Mesenchymal stem cell (in vitro differentiated cells and primary cell): ENCODE results near the gene CFAP141.
A peak's percentile ranks its signal among the peaks of the same experiment; 100 is the strongest.

Experiments used
- DNase-seq: peaks from one replicate; pipeline ENCODE4 v3.0.0-alpha.2; 2013
- H2AFZ ChIP-seq: one replicate; pipeline ENCODE4 v1.6.1; 2013; ENCODE audit warnings: low read depth, mild to moderate bottlenecking, control low read depth, inconsistent platforms, low read length, moderate library complexity
- H2AK5ac ChIP-seq: 2 replicates; pipeline ENCODE4 v1.6.1; 2013; ENCODE audit warnings: low read length, moderate library complexity, mild to moderate bottlenecking, inconsistent platforms; ENCODE audit not compliant: severe bottlenecking
- H2BK120ac ChIP-seq: one replicate; pipeline ENCODE4 v1.6.1; 2013; ENCODE audit warnings: low read depth, mild to moderate bottlenecking, inconsistent platforms, low read length, moderate library complexity
- H2BK12ac ChIP-seq, 2 experiments: one replicate each; pipeline ENCODE4 v1.6.1; 2013; ENCODE audit warnings: inconsistent platforms in 2 of 2, low read length in 2 of 2, mild to moderate bottlenecking in 2 of 2, moderate library complexity in 2 of 2, control low read depth in 1 of 2
- H2BK15ac ChIP-seq: one replicate; pipeline ENCODE4 v1.6.1; 2013; ENCODE audit warnings: mild to moderate bottlenecking, low read depth, inconsistent platforms; ENCODE audit not compliant: poor library complexity, severe bottlenecking
- H2BK5ac ChIP-seq: 2 replicates; pipeline ENCODE4 v1.6.1; 2013; ENCODE audit warnings: low read depth, mild to moderate bottlenecking, low read length, control low read depth, inconsistent platforms; ENCODE audit not compliant: poor library complexity, severe bottlenecking
- H3K14ac ChIP-seq, 2 experiments: one replicate each; pipeline ENCODE4 v1.6.1; 2013; ENCODE audit warnings: inconsistent platforms in 2 of 2, low read length in 2 of 2, control low read depth in 1 of 2, mild to moderate bottlenecking in 1 of 2, moderate library complexity in 1 of 2
- H3K18ac ChIP-seq, 2 experiments: one replicate each; pipeline ENCODE4 v1.6.1; 2013; ENCODE audit warnings: inconsistent platforms in 2 of 2, low read length in 2 of 2, control low read depth in 1 of 2, low read depth in 1 of 2, mild to moderate bottlenecking in 1 of 2
- H3K23ac ChIP-seq, 2 experiments: one replicate each; pipeline ENCODE4 v1.6.1; 2013; ENCODE audit warnings: inconsistent platforms in 2 of 2, low read length in 2 of 2, mild to moderate bottlenecking in 2 of 2, moderate library complexity in 2 of 2, control low read depth in 1 of 2
- H3K27ac ChIP-seq: 2 replicates; pipeline ENCODE4 v1.5.1; 2013; ENCODE audit warnings: mild to moderate bottlenecking, moderate library complexity, low read length, control low read depth, inconsistent platforms; ENCODE audit not compliant: poor library complexity, severe bottlenecking
- H3K27me3 ChIP-seq, 2 experiments: 2 replicates each; pipeline versions ENCODE4 v1.6.1 to v1.7.0; 2013; ENCODE audit warnings: low read length in 2 of 2, mild to moderate bottlenecking in 2 of 2, moderate library complexity in 2 of 2, control low read depth in 1 of 2, inconsistent platforms in 1 of 2; ENCODE audit not compliant: control insufficient read depth in 1 of 2, insufficient read depth in 1 of 2
- H3K36me3 ChIP-seq, 2 experiments: 2 replicates each; pipeline versions ENCODE4 v1.6.1 to v1.7.0; 2013; ENCODE audit warnings: low read length in 2 of 2, control low read depth in 1 of 2, inconsistent platforms in 1 of 2, low read depth in 1 of 2, mild to moderate bottlenecking in 1 of 2; ENCODE audit not compliant: insufficient read depth in 2 of 2, control insufficient read depth in 1 of 2
- H3K4ac ChIP-seq, 2 experiments: one replicate each; pipeline ENCODE4 v1.6.1; 2013; ENCODE audit warnings: inconsistent platforms in 2 of 2, low read length in 2 of 2, mild to moderate bottlenecking in 2 of 2, moderate library complexity in 2 of 2, control low read depth in 1 of 2, low read depth in 1 of 2
- H3K4me1 ChIP-seq: 2 replicates; pipeline ENCODE4 v1.6.1; 2013; ENCODE audit warnings: low read depth, low read length, control low read depth; ENCODE audit not compliant: control insufficient read depth, insufficient read depth
- H3K4me2 ChIP-seq: 2 replicates; pipeline ENCODE4 v1.6.1; 2013; ENCODE audit warnings: low read length, mild to moderate bottlenecking, inconsistent platforms; ENCODE audit not compliant: poor library complexity, severe bottlenecking
- H3K4me3 ChIP-seq, 2 experiments: 2 replicates each; pipeline versions ENCODE4 v1.5.1 to v1.7.0; 2013; ENCODE audit warnings: low read length in 2 of 2, mild to moderate bottlenecking in 2 of 2, control low read depth in 1 of 2, low read depth in 1 of 2; ENCODE audit not compliant: insufficient read depth in 1 of 2
- H3K79me1 ChIP-seq: replicated peaks from 2 replicates; pipeline ENCODE4 v1.6.1; 2013; ENCODE audit warnings: mild to moderate bottlenecking, control low read depth, low read length, inconsistent platforms; ENCODE audit not compliant: poor library complexity, severe bottlenecking
- H3K9ac ChIP-seq: 2 replicates; pipeline ENCODE4 v1.7.0; 2013; ENCODE audit warnings: mild to moderate bottlenecking, low read length, moderate library complexity
- H3K9me3 ChIP-seq: 2 replicates; pipeline ENCODE4 v1.7.0; 2013; ENCODE audit warnings: mild to moderate bottlenecking, low read length; ENCODE audit not compliant: control insufficient read depth
- H4K8ac ChIP-seq: one replicate; pipeline ENCODE4 v1.6.1; 2013; ENCODE audit warnings: inconsistent platforms, mild to moderate bottlenecking, low read length, moderate library complexity
- H4K91ac ChIP-seq: one replicate; pipeline ENCODE4 v1.6.1; 2013; ENCODE audit warnings: mild to moderate bottlenecking, low read length, inconsistent platforms
- WGBS: methylation state at CpG from one replicate; pipeline ENCODE4 v1.1.7; 2013; ENCODE audit warnings: mixed read lengths; 5-methylcytosine and 5-hydroxymethylcytosine counted together

CFAP141 gene

GRCh38 chr1:154179946-154180687, 26.0 kb downstream of the CFAP141 start:
- Histone ChIP-seq H3K27me3 (no peaks in the 10 kb centered on the region), H4K91ac (no peak overlapping the region), H4K8ac (no peak overlapping the region), H3K14ac (no peak overlapping the region), H3K27ac (no peak overlapping the region), H3K4me1 (peaks cover 20% of the 10 kb centered on the region), H3K9ac (peak overlapping the region; percentile 17), H2BK15ac (no peak overlapping the region), H2BK5ac (no peak overlapping the region), H2BK12ac (no peak overlapping the region), H3K4me2 (no peak overlapping the region), H2AFZ (no peak overlapping the region), H3K4me3 (peak overlapping the region in 1 of 2 experiments; percentile 66), H2BK120ac (no peak overlapping the region), H3K9me3 (no peaks in the 10 kb centered on the region), H2AK5ac (no peak overlapping the region), H3K23ac (no peak overlapping the region), H3K36me3 (peaks cover 15 to 23% of the 10 kb centered on the region in 2 experiments), H3K18ac (no peak overlapping the region), H3K79me1 (no peaks in the 10 kb centered on the region), H3K4ac (no peak overlapping the region)
- no peak for DNase-seq
- WGBS: 91% methylated on average over 3 of the region's 3 CpGs

GRCh38 chr1:154178911-154179811, 27.0 kb downstream of the CFAP141 start:
- H2AK5ac ChIP-seq: peak overlapping the region; percentile 16
- no peak overlapping the region for H3K4me2 ChIP-seq
- no peaks in the 10 kb centered on the region for H3K27me3 ChIP-seq
- no peak overlapping the region for H3K18ac ChIP-seq
- H3K27ac ChIP-seq: no peak overlapping the region
- no peaks in the 10 kb centered on the region for H3K79me1 ChIP-seq
- no peak overlapping the region for H2BK120ac ChIP-seq
- H4K91ac ChIP-seq: no peak overlapping the region
- no peak overlapping the region for H3K4ac ChIP-seq
- no peak overlapping the region for H2AFZ ChIP-seq
- H2BK15ac ChIP-seq: no peak overlapping the region
- 93% methylated on average over 9 of the region's 10 CpGs for WGBS
- no peak overlapping the region for H4K8ac ChIP-seq
- no peak overlapping the region for H3K23ac ChIP-seq
- H2BK12ac ChIP-seq: no peak overlapping the region
- no peak overlapping the region for H3K14ac ChIP-seq
- peaks cover 20% of the 10 kb centered on the region for H3K4me1 ChIP-seq
- H3K36me3 ChIP-seq: peaks cover 21 to 29% of the 10 kb centered on the region in 2 experiments
- H2BK5ac ChIP-seq: no peak overlapping the region
- H3K4me3 ChIP-seq: peak overlapping the region in 1 of 2 experiments; percentile 66
- peak overlapping the region; percentile 20 for H3K9ac ChIP-seq
- no peaks in the 10 kb centered on the region for H3K9me3 ChIP-seq
- peak; percentile 24 for DNase-seq

GRCh38 chr1:154178013-154178412, 28.1 kb downstream of the CFAP141 start:
- no peak overlapping the region for H2BK5ac ChIP-seq
- H2AFZ ChIP-seq: no peak overlapping the region
- H3K27me3 ChIP-seq: no peaks in the 10 kb centered on the region
- peaks cover 25 to 32% of the 10 kb centered on the region in 2 experiments for H3K36me3 ChIP-seq
- H4K8ac ChIP-seq: no peak overlapping the region
- H3K18ac ChIP-seq: no peak overlapping the region
- H3K79me1 ChIP-seq: no peaks in the 10 kb centered on the region
- H3K23ac ChIP-seq: no peak overlapping the region
- peak overlapping the region; percentile 10 for H3K9ac ChIP-seq
- H2BK12ac ChIP-seq: no peak overlapping the region
- WGBS: 100% methylated on average over 1 of the region's 2 CpGs
- peaks cover 18% of the 10 kb centered on the region for H3K4me1 ChIP-seq
- H3K9me3 ChIP-seq: no peaks in the 10 kb centered on the region
- H3K27ac ChIP-seq: no peak overlapping the region
- no peak overlapping the region for H3K4me2 ChIP-seq
- no peak for DNase-seq
- H4K91ac ChIP-seq: no peak overlapping the region
- peak overlapping the region in 1 of 2 experiments; percentile 66 for H3K4me3 ChIP-seq
- H3K14ac ChIP-seq: no peak overlapping the region
- no peak overlapping the region for H2BK15ac ChIP-seq
- H2AK5ac ChIP-seq: no peak overlapping the region
- no peak overlapping the region for H2BK120ac ChIP-seq
- no peak overlapping the region for H3K4ac ChIP-seq

- WGBS: 60% methylated on average over 2 of the region's 2 CpGs
- Histone ChIP-seq H3K4me3 (no peak overlapping the region), H3K14ac (no peak overlapping the region), H3K4ac (no peak overlapping the region), H3K23ac (no peak overlapping the region), H2AFZ (no peak overlapping the region), H2BK15ac (no peak overlapping the region), H2BK120ac (no peak overlapping the region), H3K9me3 (no peaks in the 10 kb centered on the region), H4K8ac (no peak overlapping the region), H2BK12ac (no peak overlapping the region), H3K27me3 (no peaks in the 10 kb centered on the region), H2BK5ac (no peak overlapping the region), H3K9ac (no peak overlapping the region), H3K27ac (no peak overlapping the region), H3K79me1 (peaks cover 3% of the 10 kb centered on the region), H3K4me2 (no peak overlapping the region), H3K18ac (no peak overlapping the region), H4K91ac (no peak overlapping the region), H3K4me1 (peaks cover 18% of the 10 kb centered on the region), H2AK5ac (no peak overlapping the region), H3K36me3 (peaks cover 34 to 49% of the 10 kb centered on the region in 2 experiments)
- peak; percentile 83 for DNase-seq
These were observed 29.8 kb downstream of the CFAP141 start for GRCh38 chr1:154176337-154176736.
